Smooth muscle cell (in vitro differentiated cells): ENCODE measurements around the gene ZNRF1. TPM values are rescaled to one million over a fixed set of nuclear protein-coding genes. Genes with fewer than 3 reads are reported as not detected.
"Not testable (repeated sequence)": the region's sequence is repeated elsewhere in the genome, so short reads cannot be mapped to it uniquely, and the experiment has no call there.

Source experiments
- DNase-seq: peaks from one replicate; lab custom pipeline; 2025; ENCODE audit not compliant: unreplicated experiment; lab: John Stamatoyannopoulos, UW
- H2AFZ ChIP-seq: fragments of 200-600 bp; sonication (generic); 2 replicates; pipeline ENCODE4 v1.6.0; 2016; ENCODE audit warnings: antibody characterized with exemption, low read depth, mild to moderate bottlenecking
- H3F3A ChIP-seq: fragments of 200-600 bp; sonication (generic); 2 replicates; pipeline ENCODE4 v1.6.0; 2017; ENCODE audit warnings: antibody characterized with exemption, low read depth
- H3K27ac ChIP-seq: fragments of 200-600 bp; sonication (generic); 2 replicates; pipeline ENCODE4 v1.5.1; 2016; ENCODE audit warnings: low read depth, mild to moderate bottlenecking
- H3K27me3 ChIP-seq: fragments of 200-600 bp; sonication (generic); 2 replicates; pipeline ENCODE4 v1.6.1; 2016; ENCODE audit warnings: low read depth, mild to moderate bottlenecking
- H3K36me3 ChIP-seq: fragments of 200-600 bp; sonication (generic); 2 replicates; pipeline ENCODE4 v1.5.1; 2016; ENCODE audit warnings: low read depth
- H3K4me1 ChIP-seq: fragments of 200-600 bp; sonication (generic); 2 replicates; pipeline ENCODE4 v1.5.1; 2016; ENCODE audit warnings: low read depth
- H3K4me2 ChIP-seq: fragments of 200-600 bp; sonication (generic); 2 replicates; pipeline ENCODE4 v1.6.0; 2016; ENCODE audit warnings: mild to moderate bottlenecking
- H3K4me3 ChIP-seq: fragments of 200-600 bp; sonication (generic); 2 replicates; pipeline ENCODE4 v1.5.1; 2016; ENCODE audit warnings: mild to moderate bottlenecking
- H3K79me2 ChIP-seq: fragments of 200-600 bp; sonication (generic); 2 replicates; pipeline ENCODE4 v1.6.0; 2016; ENCODE audit warnings: low read depth, mild to moderate bottlenecking
- H3K9ac ChIP-seq: fragments of 200-600 bp; sonication (generic); 2 replicates; pipeline ENCODE4 v1.6.0; 2016; ENCODE audit warnings: low read depth
- H3K9me3 ChIP-seq: fragments of 200-600 bp; sonication (generic); replicated peaks from 2 replicates; pipeline ENCODE4 v1.5.1; 2016; ENCODE audit warnings: low read depth
- H4K20me1 ChIP-seq: fragments of 200-600 bp; sonication (generic); 2 replicates; pipeline ENCODE4 v1.6.0; 2016; ENCODE audit warnings: low read depth
- CTCF ChIP-seq: fragments of 200-600 bp; sonication (generic); IDR thresholded peaks from 2 replicates; pipeline ENCODE4 v1.5.1; 2017; ENCODE audit warnings: borderline replicate concordance, mild to moderate bottlenecking, antibody characterized with exemption; ENCODE audit not compliant: insufficient read depth, poor library complexity, severe bottlenecking
- WGBS: methylation state at CpG from one replicate; pipeline ENCODE4 v1.1.7; 2016; ENCODE audit warnings: low lambda C conversion rate; 5-methylcytosine and 5-hydroxymethylcytosine counted together
- polyA plus RNA-seq: library from polyadenylated mRNA; unstranded; fragments of >200 nt; fragmentation: Nextera tagmentation; extraction: Ambion mirVana; gene quantifications from 2 replicates; pipeline ENCODE4 v1.2.1, GENCODE V29; 2016
- total RNA-seq: library from RNA; depleted of rRNA; stranded (reverse); fragments of >200 nt; gene quantifications from 2 replicates; pipeline ENCODE4 v1.2.3, GENCODE V29; 2014

Gene ZNRF1
- total and polyA plus RNA-seq, 2 experiments from 2014 or later: 18.2 to 45.4 TPM

DNA sequence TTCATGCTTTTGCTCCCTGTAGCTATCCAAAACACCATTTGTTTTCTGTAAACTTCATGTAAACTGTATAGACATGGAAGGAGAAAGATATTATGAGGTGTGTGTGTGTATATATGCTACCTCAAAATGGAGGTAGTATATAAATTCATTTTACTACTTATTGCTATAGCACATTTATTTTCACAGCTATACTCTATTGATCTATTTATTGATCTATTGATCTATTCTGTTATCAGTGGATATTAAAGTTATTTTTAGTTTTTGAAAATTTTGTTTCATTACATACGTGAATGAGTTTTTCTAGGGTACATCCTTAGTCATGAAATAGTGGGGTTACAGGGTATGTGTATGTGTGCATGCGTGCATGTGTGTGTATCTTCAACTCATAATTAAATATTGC lies 15.5 kb downstream of the ZNRF1 start:
- DNase-seq: no peak
- no peaks in the 10 kb centered on the region for H3K36me3 ChIP-seq
- H3K4me1 ChIP-seq: peaks cover 11% of the 10 kb centered on the region
- 98% methylated on average over 2 of the region's 2 CpGs for WGBS
- peaks cover 79% of the 10 kb centered on the region for H3K79me2 ChIP-seq
- no peak overlapping the region for H3K27ac ChIP-seq
- no peak overlapping the region for H3K4me3 ChIP-seq
- no peaks in the 10 kb centered on the region for H3K27me3 ChIP-seq
- H4K20me1 ChIP-seq: peaks cover 83% of the 10 kb centered on the region
- H2AFZ ChIP-seq: no peak overlapping the region
- no peak for TF ChIP-seq CTCF
- H3F3A ChIP-seq: peaks cover 22% of the 10 kb centered on the region
- H3K9ac ChIP-seq: no peak overlapping the region
- H3K9me3 ChIP-seq: no peaks in the 10 kb centered on the region
- no peak overlapping the region for H3K4me2 ChIP-seq

GRCh38 chr16:75016451-75017081 lies 17.7 kb downstream of the ZNRF1 start:
- H2AFZ ChIP-seq, H3K36me3 ChIP-seq, DNase-seq, H3K9ac ChIP-seq, H3K27ac ChIP-seq, H3K9me3 ChIP-seq, H3K4me2 ChIP-seq, H3K27me3 ChIP-seq, H3K4me3 ChIP-seq: not testable (repeated sequence)
- Histone ChIP-seq H4K20me1 (peaks cover 66% of the 10 kb centered on the region), H3K79me2 (peaks cover 89% of the 10 kb centered on the region), H3K4me1 (peaks cover 11% of the 10 kb centered on the region), H3F3A (peaks cover 13% of the 10 kb centered on the region)
- WGBS: 92% methylated on average over 12 of the region's 12 CpGs

- Histone ChIP-seq H3K27ac (no peak overlapping the region), H2AFZ (no peak overlapping the region), H3K4me2 (no peak overlapping the region), H3K4me1 (no peaks in the 10 kb centered on the region), H3K79me2 (peaks cover 90% of the 10 kb centered on the region), H3K4me3 (no peak overlapping the region), H3K9ac (no peak overlapping the region), H3K36me3 (no peaks in the 10 kb centered on the region), H3K9me3 (peaks cover 12% of the 10 kb centered on the region), H4K20me1 (peaks cover 58% of the 10 kb centered on the region), H3K27me3 (no peaks in the 10 kb centered on the region), H3F3A (peaks cover 2% of the 10 kb centered on the region)
- WGBS: 92% methylated on average over 3 of the region's 3 CpGs
- no peak for DNase-seq
- TF ChIP-seq CTCF: no peak
These were observed 19.1 kb downstream of the ZNRF1 start for GRCh38 chr16:75017670-75018525.

DNA sequence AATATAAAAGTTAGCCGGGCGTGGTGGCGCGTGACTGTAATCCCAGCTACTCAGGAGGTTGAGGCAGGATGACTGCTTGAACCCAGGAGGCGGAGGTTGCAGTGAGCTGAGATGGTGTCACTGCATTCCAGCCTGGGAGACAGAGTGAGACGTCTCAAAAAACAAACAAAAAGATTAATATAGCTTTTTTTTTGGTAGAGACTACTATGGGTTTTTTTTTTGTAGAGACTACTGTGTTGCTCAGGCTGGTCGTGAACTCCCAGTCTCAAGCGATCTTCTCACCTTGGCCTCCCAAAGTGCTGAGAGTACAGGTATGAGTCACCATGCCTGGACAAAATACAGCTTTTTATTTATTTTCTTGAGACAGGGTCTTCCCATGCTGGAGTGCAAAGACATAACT lies 20.2 kb downstream of the ZNRF1 start:
- WGBS: 72% methylated on average over 8 of the region's 8 CpGs
- H4K20me1 ChIP-seq: peaks cover 52% of the 10 kb centered on the region
- H3K79me2 ChIP-seq: peaks cover 87% of the 10 kb centered on the region

More for the DNA sequence above, 20.2 kb downstream of the ZNRF1 start:
- Histone ChIP-seq H3K9ac (no peak overlapping the region), H3K36me3 (no peaks in the 10 kb centered on the region), H3K4me2 (no peak overlapping the region), H3K27ac (no peak overlapping the region), H3K27me3 (no peaks in the 10 kb centered on the region), H2AFZ (no peak overlapping the region), H3F3A (no peaks in the 10 kb centered on the region), H3K9me3 (peaks cover 12% of the 10 kb centered on the region), H3K4me1 (no peaks in the 10 kb centered on the region), H3K4me3 (no peak overlapping the region)
- no peak for DNase-seq
- no peak for TF ChIP-seq CTCF
